ENCODE measurements around the gene ACOT7. TPM values are rescaled to one million over a fixed set of nuclear protein-coding genes. Genes with fewer than 3 reads are reported as not detected.
A peak's percentile ranks its signal among the peaks of the same experiment; 100 is the strongest.

Gene ACOT7
- total RNA-seq, 1 experiment from 2014 or later = 70.2 TPM

DNA sequence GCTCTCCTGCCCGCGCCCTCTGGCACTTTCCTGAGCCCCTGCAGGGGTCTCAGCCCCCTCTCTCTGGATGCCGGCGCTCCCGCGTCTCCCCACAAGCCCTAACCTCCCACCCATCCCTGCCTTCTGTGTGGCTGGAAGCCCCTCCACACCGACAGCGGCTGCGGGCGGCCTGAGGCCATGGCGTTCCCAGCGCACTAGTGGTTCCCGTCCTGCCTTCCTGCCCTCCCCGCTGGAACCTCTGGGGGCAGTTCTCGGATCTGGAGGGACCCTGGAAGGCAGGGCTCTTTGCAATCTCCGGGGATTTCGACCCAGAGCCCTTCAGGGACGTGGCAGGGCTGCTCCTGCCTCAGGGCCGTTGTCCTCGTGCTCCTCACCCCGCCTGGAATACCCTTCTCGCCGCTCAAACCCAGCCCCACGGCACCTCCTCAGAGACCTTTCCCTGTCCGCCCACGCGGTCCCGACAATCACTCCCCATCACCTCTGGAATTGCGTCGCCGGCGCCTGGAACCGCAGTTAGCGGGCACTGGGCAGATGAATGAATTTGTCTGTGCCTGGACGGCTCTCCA, 30.5 kb upstream of the ACOT7 start:
- no peak for DNase-seq
- Histone ChIP-seq H3K4me2 (peak overlapping the region; percentile 42; the same call in 1 of the 2 replicates), H3K36me3 (ENCODE audit: low read depth) (no peaks in the 10 kb centered on the region), H4K20me1 (ENCODE audit: insufficient read depth) (no peaks in the 10 kb centered on the region), H3F3A (ENCODE audit: insufficient read depth, low read depth) (no peaks in the 10 kb centered on the region; the same call in 1 of the 2 replicates), H3K4me1 (replicated peaks; ENCODE audit: insufficient read depth) (peaks cover 22% of the 10 kb centered on the region), H3K27ac (no peak overlapping the region), H3K79me2 (ENCODE audit: low read depth) (no peaks in the 10 kb centered on the region), H3K9me3 (ENCODE audit: insufficient read depth, low read depth) (no peaks in the 10 kb centered on the region), H3K4me3 (no peak overlapping the region), H2AFZ (no peak overlapping the region), H3K27me3 (ENCODE audit: insufficient read depth, low read depth) (peaks cover 8% of the 10 kb centered on the region; the same call in 1 of the 2 replicates), H3K9me2 (ENCODE audit: insufficient read depth) (no peaks in the 10 kb centered on the region)
- POLR2A ChIA-PET (ENCODE audit: unreplicated experiment) = interaction anchor here (0.6 to 1.4 kb wide), 2 partner anchors 34 to 65 kb away, joined by 6 to 7 read pairs; no protein-coding TSS in a partner anchor
- CTCF ChIA-PET = interaction anchor here (0.9 to 1.9 kb wide), 3 partner anchors 10 to 74 kb away, joined by 5 to 18 read pairs (median 9); no protein-coding TSS in a partner anchor
- intact Hi-C loops (cut with micrococcal nuclease; ENCODE audit: unreplicated experiment) = loop anchor here (1.0 kb wide), 1 partner anchor 13 kb away; no protein-coding TSS in a partner anchor
- no TSS peak for BruUV-seq (replicated peaks)
- TF ChIP-seq, protein P1, sequence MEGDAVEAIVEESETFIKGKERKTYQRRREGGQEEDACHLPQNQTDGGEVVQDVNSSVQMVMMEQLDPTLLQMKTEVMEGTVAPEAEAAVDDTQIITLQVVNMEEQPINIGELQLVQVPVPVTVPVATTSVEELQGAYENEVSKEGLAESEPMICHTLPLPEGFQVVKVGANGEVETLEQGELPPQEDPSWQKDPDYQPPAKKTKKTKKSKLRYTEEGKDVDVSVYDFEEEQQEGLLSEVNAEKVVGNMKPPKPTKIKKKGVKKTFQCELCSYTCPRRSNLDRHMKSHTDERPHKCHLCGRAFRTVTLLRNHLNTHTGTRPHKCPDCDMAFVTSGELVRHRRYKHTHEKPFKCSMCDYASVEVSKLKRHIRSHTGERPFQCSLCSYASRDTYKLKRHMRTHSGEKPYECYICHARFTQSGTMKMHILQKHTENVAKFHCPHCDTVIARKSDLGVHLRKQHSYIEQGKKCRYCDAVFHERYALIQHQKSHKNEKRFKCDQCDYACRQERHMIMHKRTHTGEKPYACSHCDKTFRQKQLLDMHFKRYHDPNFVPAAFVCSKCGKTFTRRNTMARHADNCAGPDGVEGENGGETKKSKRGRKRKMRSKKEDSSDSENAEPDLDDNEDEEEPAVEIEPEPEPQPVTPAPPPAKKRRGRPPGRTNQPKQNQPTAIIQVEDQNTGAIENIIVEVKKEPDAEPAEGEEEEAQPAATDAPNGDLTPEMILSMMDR (conservative IDR thresholded peaks at IDR 0.05) = no peak
- TF ChIP-seq EZH2 (IDR thresholded peaks at IDR 0.05; ENCODE audit: low read depth) = no peak

DNA sequence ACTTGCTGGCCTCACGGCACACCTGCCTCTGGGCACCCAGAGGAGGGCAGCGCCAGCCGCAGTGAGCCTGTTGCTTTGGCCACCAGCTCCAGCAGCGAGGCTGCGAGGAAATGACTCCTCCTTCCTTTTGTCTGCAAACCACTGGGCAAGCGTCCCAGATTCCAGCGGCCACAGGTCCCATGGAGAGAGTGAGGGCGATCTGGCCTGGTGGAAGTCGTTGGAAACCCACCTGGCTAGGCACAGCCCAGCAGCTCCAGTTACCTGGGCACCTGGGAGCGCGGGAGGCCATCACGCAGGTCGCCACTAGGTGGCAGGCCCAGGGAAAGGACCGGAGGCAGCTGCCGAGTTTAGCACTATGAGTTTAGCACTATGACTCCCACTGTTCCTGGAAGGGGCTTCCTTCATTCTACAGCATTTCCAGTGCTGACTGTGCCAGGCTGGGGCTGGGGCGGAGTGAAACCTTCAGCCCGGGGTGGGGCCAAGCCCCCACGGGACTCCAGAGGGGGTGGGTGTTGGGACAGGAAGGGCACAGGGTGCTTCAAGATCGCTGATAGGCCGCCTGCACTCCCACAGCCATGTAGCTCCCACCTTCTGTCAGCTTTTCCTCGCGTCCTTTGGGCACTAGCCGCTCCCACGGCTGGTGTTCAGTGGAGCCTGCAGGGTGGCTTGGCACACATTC, 29.9 kb upstream of the ACOT7 start:
- H3K27ac ChIP-seq = no peak overlapping the region
- intact Hi-C loops (cut with micrococcal nuclease; ENCODE audit: unreplicated experiment) = loop anchor here (1.0 kb wide), 1 partner anchor 14 kb away; no protein-coding TSS in a partner anchor

DNA sequence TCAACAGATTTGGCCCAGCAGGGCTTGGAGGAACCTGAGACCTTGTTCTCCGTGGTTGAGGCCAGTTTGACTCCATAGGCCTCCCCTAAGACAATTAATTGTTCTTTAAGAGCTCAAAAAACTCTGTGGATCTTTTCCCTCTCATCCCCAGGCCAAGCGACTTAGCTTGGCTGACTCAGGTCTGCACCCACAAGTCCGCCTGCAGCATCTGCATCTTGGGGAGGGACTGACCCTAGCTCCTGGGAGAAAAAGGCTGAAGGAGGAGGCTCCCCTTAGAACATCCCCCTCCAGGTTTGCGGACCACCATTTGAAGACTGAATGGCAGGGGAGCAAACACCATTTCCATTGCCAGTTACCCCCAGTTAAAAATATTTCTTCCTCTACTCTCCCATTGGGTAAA, 27.7 kb upstream of the ACOT7 start:
- Histone ChIP-seq H2AFZ (no peak overlapping the region), H3K36me3 (ENCODE audit: low read depth) (no peaks in the 10 kb centered on the region), H3K9me2 (ENCODE audit: insufficient read depth) (no peaks in the 10 kb centered on the region), H3K27ac (no peak overlapping the region), H3F3A (ENCODE audit: insufficient read depth, low read depth) (no peaks in the 10 kb centered on the region; the same call in 1 of the 2 replicates), H4K20me1 (ENCODE audit: insufficient read depth) (no peaks in the 10 kb centered on the region), H3K4me2 (no peak overlapping the region), H3K9me3 (ENCODE audit: insufficient read depth, low read depth) (no peaks in the 10 kb centered on the region), H3K4me1 (replicated peaks; ENCODE audit: insufficient read depth) (peaks cover 6% of the 10 kb centered on the region; the same call in 1 of the 2 replicates), H3K79me2 (ENCODE audit: low read depth) (no peaks in the 10 kb centered on the region), H3K27me3 (ENCODE audit: insufficient read depth, low read depth) (peaks cover 8% of the 10 kb centered on the region; the same call in 1 of the 2 replicates), H3K4me3 (no peak overlapping the region)
- intact Hi-C loops (cut with micrococcal nuclease; ENCODE audit: unreplicated experiment) = no loop called here
- no TSS peak for BruUV-seq (replicated peaks)
- ChIA-PET CTCF (interaction anchor here (0.9 kb wide), 1 partner anchor 19 kb away, joined by 3 read pairs; no protein-coding TSS in a partner anchor), POLR2A (ENCODE audit: unreplicated experiment) (no interaction called here)
- DNase-seq = no peak
- TF ChIP-seq EZH2 (IDR thresholded peaks at IDR 0.05; ENCODE audit: low read depth) = no peak
- TF ChIP-seq, protein P1 (conservative IDR thresholded peaks at IDR 0.05) = no peak

More for the DNA sequence above, 29.9 kb upstream of the ACOT7 start:
- no peaks in the 10 kb centered on the region for H3K9me3 ChIP-seq (ENCODE audit: insufficient read depth, low read depth)
- H3K27me3 ChIP-seq (ENCODE audit: insufficient read depth, low read depth) = peaks cover 8% of the 10 kb centered on the region; the same call in 1 of the 2 replicates
- POLR2A ChIA-PET (ENCODE audit: unreplicated experiment) = interaction anchor here (0.6 to 1.4 kb wide), 4 partner anchors 8 to 68 kb away, joined by 5 to 7 read pairs (median 6); partner anchors contain the start of gene PLEKHG5
- BruUV-seq (replicated peaks) = no TSS peak
- peak overlapping the region; percentile 17; the same call in 1 of the 2 replicates for H3K4me2 ChIP-seq
- H3K9me2 ChIP-seq (ENCODE audit: insufficient read depth) = no peaks in the 10 kb centered on the region
- no peaks in the 10 kb centered on the region for H3K79me2 ChIP-seq (ENCODE audit: low read depth)
- no peak for TF ChIP-seq EZH2 (IDR thresholded peaks at IDR 0.05; ENCODE audit: low read depth)
- TF ChIP-seq, protein P1 (conservative IDR thresholded peaks at IDR 0.05) = peak; percentile 75
- CTCF ChIA-PET = interaction anchor here (0.6 to 1.9 kb wide), 7 partner anchors 9 to 177 kb away, joined by 3 to 18 read pairs (median 5); no protein-coding TSS in a partner anchor
- H3K36me3 ChIP-seq (ENCODE audit: low read depth) = no peaks in the 10 kb centered on the region
- H4K20me1 ChIP-seq (ENCODE audit: insufficient read depth) = no peaks in the 10 kb centered on the region
- H3F3A ChIP-seq (ENCODE audit: insufficient read depth, low read depth) = no peaks in the 10 kb centered on the region; the same call in 1 of the 2 replicates
- H3K4me1 ChIP-seq (replicated peaks; ENCODE audit: insufficient read depth) = peaks cover 22% of the 10 kb centered on the region
- peak; percentile 80 to 94 for DNase-seq
- no peak overlapping the region for H3K4me3 ChIP-seq
- no peak overlapping the region for H2AFZ ChIP-seq
